Stimulated activated CD4-positive, alpha-beta T cell treated with anti-CD3 and anti-CD28 coated beads, Interleukin-1b, Interleukin-23, amount 100 ng/mL, for 4 hours (primary cell): Measurements from ENCODE around the gene VSNL1.

Experiments
- DNase-seq, 2 donors: peaks; one replicate each; pipeline ENCODE4 v3.0.0-alpha.2; 2020; ENCODE audit warnings: low read depth in 2 of 2

VSNL1 gene

DNA sequence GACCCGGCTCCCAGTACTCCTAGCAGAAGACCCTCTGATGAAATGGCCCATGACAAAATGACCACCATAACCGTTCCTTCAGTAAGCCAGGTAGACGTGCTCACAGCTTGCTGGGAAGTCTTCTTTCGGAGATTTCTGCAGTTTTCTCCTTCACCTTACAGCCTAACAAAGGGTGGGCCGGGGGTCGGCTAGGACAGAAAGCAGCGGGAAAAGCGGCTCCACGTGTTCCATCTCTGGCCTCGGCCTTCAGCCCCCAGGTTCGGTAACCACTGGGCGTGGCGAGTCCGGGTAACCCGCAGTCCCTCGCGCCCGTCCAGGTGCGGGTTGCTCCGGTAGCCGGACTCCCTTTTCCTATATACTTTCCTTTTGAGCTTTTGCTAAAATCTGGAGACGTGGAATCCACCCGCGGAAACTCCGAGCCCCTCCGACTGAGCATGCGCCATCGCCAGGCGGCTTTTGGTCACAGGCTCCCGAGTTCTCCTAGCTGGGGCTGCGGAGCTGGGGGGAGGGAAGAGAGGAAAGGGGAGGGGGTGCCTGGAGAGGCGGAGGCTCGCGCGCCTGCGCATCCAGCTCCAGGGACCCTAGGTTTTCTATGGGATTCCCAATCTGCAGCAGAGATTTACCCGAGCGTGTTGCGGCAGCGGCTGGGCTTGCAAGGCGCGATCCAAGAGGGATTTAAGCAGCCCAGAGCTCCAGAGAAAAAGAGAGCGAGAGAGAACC is at the start of gene VSNL1:
Gene VSNL1 (plus strand): TSS at position 604 of the 720 bp plus-strand sequence. CDS start 51,379 bp downstream, outside the sequence.
- no peak for DNase-seq

DNA sequence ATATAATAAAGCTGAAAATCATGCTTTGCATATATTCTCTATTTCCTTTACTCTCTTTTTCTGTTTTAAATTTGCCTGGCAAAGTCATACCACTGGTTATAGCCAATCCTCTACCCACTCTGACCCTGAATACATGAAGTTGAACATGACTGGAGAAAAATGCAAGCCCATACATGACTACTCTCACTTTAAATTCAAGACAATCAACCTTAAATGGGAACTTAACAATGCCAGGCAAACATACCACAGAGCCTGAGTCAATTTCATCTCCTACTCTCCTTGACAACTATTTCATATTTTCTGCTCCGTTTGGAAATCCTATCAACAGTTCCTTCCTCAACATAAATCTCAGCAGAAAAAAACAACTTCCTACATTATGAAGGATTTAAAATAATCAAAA is 44.9 kb upstream of the VSNL1 start:
- DNase-seq = no peak

GRCh38 chr2:17497718-17498117 is 42.8 kb upstream of the VSNL1 start:
- no peak for DNase-seq

- no peak for DNase-seq
Observed at GRCh38 chr2:17506736-17507616, 33.5 kb upstream of the VSNL1 start.

- no peak for DNase-seq
Observed at GRCh38 chr2:17515652-17516051, 24.8 kb upstream of the VSNL1 start.

- no peak for DNase-seq
Observed at GRCh38 chr2:17517481-17518211, 22.9 kb upstream of the VSNL1 start.

DNA sequence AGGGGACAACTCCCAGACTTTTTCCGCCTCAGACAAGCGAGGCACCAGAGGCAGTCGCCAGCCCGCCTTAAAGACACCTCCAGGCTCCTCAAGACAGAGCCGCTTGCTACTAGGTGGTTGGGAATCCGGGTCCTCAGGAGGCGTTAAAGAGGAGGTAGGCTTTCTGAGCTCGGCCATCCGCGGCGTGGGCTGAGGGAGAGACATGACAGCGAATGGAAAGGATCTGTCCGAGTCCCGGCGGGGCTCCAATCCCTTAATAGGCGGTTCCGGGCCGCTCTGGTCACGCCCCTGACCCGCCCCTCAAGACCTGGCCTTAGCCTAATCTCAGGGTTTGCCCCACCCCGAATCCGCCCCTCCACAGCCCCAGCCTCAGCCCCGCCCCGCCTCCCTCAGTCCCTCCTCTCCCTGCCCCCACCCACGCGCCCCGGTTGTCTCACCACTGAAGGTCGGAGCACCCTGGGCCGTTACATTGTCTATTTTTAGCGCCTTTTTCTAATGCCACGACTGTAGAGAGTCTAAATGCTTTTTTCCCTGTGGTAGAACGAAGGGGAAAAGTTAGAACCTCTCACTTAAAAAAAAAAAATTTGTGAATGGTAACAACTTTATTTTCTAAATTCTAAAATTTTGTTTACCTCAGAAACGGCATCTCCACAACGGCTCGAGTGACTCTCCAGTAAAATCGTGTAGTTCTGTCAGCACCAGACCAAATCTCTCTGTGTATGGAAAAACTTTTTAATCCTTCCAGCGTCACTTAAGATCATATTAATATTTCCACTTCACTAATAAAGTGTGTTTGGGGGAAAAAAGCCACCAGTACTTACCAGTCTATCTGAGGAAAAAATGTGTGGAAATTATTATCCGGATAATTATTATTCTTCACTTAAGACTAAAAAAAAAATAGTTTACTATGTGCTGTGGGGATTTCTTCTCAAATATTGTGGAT is 22.0 kb upstream of the VSNL1 start, which contains the start of gene RAD51AP2:
Gene RAD51AP2 (minus strand): TSS at position 229 of the 943 bp plus-strand sequence. CDS start 25 bp downstream, at position 204.
- DNase-seq = peak in 1 of 2 donors; percentile 6

DNA sequence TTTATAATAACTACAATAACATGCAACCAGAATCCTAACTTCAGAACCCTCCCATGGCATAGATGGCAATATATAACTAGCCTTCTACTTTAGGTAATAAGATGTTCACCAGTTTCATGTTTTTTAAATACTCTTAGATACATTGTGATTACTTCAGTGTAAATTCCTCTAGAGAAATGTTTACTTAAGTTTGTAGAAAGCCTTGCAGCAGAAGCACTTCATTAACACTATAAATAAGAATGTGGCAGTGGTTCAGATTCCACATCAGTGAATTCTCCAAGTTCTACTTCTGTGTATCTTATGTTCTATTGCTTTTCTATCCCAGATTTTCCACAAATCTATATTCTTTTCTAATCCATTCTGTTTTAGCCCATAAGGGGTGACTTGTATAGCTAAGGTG is 21.0 kb upstream of the VSNL1 start:
- DNase-seq = no peak

DNA sequence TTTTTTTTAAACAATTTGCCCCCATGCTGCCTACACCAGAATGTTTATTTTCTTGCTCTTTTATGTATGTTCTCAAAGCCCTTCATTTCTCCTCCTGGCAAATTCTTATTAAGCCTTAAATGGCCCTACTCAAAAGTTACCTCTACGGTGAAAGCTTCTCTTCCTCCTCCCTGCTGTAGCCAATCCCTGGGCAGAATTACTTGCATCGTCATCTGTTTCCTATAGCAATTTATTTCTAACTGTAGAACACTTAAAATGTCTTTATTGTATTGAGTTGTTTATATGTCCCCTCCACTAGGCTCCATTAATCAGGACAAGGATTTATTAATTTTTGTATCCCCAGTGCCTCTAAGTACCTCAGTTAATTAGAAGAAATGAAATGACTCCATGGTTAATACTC is 19.7 kb upstream of the VSNL1 start:
- DNase-seq = no peak

DNA sequence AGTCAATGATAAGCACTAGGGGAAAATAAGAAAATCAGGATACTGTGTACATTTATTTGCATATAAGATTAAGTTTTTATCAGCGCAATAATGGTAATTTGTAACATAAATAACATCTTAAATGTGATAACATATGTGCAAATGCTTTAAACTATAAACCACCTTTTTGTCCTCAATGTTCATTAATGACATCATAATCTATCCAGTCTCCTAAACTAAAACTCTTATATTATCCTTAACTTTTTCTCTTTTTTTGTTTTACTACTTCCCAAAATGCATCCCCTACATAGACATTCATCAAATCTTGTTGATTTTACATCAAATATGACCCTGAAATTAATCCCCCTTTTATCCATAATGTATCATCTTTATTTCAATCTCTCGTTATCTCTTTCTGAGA is 18.9 kb upstream of the VSNL1 start:
- DNase-seq = no peak

DNA sequence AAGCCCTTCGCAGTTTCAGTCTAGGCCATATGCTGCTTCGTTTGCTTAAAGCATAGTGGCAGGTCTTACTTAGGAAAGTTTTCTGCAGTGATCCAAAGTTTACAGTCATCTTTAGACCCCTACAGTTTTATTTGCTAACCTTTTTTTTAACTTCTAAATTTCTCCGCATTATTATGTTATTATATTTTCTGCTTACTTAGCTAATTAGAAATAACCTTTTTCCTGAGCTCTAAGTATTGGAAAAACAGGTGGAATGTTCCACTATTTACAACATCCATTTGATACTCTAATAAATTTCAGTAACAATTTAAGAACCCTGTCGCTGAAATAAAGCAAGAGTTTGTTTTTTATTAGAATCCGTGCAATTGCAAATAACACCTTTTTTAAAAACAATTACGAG is 18.2 kb upstream of the VSNL1 start:
- no peak for DNase-seq

- DNase-seq = no peak
Observed at GRCh38 chr2:17529771-17530170, 10.7 kb upstream of the VSNL1 start.

GRCh38 chr2:17533546-17533945 is 7.0 kb upstream of the VSNL1 start:
- no peak for DNase-seq

- no peak for DNase-seq
Observed at GRCh38 chr2:17536416-17536815, 4.1 kb upstream of the VSNL1 start.

DNA sequence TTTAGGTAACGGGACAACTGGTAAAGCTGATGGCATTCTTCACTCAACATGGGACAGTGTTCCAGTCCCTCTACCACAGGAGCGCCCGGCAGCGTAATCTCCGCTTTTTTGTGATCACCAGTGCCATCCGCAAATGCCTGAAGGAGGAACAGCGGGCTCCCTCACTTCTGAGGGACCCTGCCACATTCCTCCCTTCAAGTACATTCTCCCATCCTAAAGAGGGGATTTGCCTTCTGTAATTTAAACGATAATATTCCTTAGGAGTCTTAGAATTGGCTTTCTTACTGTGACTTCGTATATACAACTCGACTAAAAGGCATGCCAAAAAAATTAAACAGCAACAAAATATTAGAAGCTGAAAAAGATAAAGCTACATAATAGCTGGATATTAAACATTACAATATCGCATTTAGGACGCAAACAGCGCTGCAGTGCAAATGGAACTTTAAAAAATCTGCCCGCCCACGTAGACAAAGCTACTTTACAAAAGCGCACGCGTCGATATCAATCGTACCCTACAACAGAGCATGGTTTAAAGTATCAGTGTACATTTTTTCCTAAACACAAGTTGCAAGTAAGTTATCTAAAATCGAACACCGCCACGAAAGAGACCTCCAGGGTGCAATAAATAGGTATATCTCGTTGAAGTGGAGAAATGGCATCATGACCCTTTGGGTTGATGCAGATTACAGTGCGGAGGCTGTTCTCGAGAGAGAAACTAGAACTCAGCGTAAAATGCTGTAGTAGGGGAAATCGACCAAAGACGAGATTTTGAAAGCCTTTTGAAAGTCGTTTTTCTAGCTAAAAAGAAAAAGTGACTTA is 2.3 kb upstream of the VSNL1 start:
- DNase-seq = no peak

DNA sequence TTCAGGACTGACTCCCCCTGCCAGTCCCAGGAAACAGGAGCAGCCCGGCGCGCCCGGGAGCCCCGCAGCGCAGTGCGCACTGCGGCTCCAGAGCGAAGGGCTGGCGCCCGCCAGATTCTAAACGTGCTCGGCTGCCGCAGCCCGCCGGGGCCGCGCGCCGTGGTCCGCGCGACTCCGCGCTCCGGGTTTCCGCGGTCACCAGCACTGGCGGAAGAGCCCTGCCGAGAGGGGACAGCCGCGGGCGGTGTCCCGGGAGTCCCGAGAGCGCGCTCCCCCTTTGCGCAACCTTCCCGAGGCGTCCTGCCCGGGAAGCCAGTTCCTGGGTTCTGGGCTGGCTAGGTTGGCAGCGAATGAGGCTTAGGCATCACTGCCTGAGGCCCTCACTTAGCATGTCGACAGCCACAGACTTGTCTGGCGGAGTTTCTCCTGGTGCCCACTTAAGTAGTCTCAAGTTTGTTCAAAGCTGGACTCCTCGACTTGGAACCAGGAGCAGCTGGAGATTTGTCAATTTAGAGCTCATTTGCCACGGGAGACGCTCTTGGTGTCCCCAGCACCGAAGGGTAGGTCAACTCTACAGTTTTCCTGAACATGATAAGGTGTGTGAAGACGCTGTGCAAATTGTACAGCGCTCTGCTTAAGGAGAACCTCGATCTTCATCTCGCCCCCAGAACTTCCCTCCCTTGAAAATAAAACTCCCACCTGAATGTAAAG is 1.5 kb upstream of the VSNL1 start:
- no peak for DNase-seq

GRCh38 chr2:17539611-17540092 is 844 bp upstream of the VSNL1 start:
- no peak for DNase-seq

- no peak for DNase-seq
Observed at GRCh38 chr2:17540813-17541530, 476 bp downstream of the VSNL1 start.

DNA sequence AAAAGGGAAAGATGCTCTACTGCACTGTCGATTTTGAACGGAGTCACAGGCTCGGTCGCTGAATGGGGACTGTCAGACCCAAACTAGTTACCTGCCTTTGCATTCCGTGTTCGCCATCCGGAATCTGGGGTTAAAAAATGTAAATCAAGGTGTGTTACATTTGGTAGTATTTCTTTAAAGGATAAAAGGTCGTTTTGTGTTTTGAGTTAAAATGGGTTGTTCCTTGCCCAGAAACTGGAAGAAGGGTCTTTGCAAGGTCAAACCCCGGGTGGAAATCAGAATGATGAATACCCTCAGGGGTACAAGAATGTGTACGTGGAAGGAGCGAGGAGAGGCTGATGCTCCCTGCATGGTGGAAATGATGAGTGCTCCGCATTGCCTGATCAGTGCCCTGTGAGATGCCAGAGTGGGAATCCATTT is 1.0 kb downstream of the VSNL1 start:
- DNase-seq = no peak
